HG03342 (cell line): ENCODE results near the gene SUSD1.
"Not testable (repeated sequence)": the region's sequence is repeated elsewhere in the genome, so short reads cannot be mapped to it uniquely, and the experiment has no call there.

Source experiments
- ATAC-seq: cut with Tn5 transposase; IDR thresholded peaks from one replicate; pipeline ENCODE4 v1.9.1; 2021; ENCODE audit warnings: mild to moderate bottlenecking, moderate library complexity; ENCODE audit not compliant: unreplicated experiment

SUSD1 gene

GRCh38 chr9:112132356-112132755 lies 42.7 kb downstream of the SUSD1 start:
- ATAC-seq = no peak

GRCh38 chr9:112130997-112131396 lies 44.1 kb downstream of the SUSD1 start:
- ATAC-seq = no peak

GRCh38 chr9:112130347-112130746 lies 44.8 kb downstream of the SUSD1 start:
- no peak for ATAC-seq

GRCh38 chr9:112129246-112129645 lies 45.9 kb downstream of the SUSD1 start:
- no peak for ATAC-seq

GRCh38 chr9:112128399-112128798 lies 46.7 kb downstream of the SUSD1 start:
- ATAC-seq = not testable (repeated sequence)

- no peak for ATAC-seq
Observed at GRCh38 chr9:112127281-112127680, 47.8 kb downstream of the SUSD1 start.

GRCh38 chr9:112125951-112126388 lies 49.1 kb downstream of the SUSD1 start:
- no peak for ATAC-seq

- no peak for ATAC-seq
Observed at GRCh38 chr9:112124156-112124555, 50.9 kb downstream of the SUSD1 start.

GRCh38 chr9:112121633-112122032 lies 53.5 kb downstream of the SUSD1 start:
- ATAC-seq = no peak

- no peak for ATAC-seq
Observed at GRCh38 chr9:112120439-112120925, 54.6 kb downstream of the SUSD1 start.

GRCh38 chr9:112120030-112120341 lies 55.1 kb downstream of the SUSD1 start:
- ATAC-seq = no peak

- ATAC-seq = no peak
Observed at GRCh38 chr9:112119225-112120029, 55.7 kb downstream of the SUSD1 start.

- no peak for ATAC-seq
Observed at GRCh38 chr9:112118009-112118408, 57.1 kb downstream of the SUSD1 start.

- ATAC-seq = no peak
Observed at GRCh38 chr9:112115970-112116753, 58.9 kb downstream of the SUSD1 start.

GRCh38 chr9:112115109-112115508 lies 60.0 kb downstream of the SUSD1 start:
- no peak for ATAC-seq

- no peak for ATAC-seq
Observed at GRCh38 chr9:112112941-112113681, 62.0 kb downstream of the SUSD1 start.

- ATAC-seq = no peak
Observed at GRCh38 chr9:112112519-112112918, 62.6 kb downstream of the SUSD1 start.

- ATAC-seq = no peak
Observed at GRCh38 chr9:112111461-112111860, 63.6 kb downstream of the SUSD1 start.

- ATAC-seq = no peak
Observed at GRCh38 chr9:112110777-112111113, 64.4 kb downstream of the SUSD1 start.

GRCh38 chr9:112110094-112110776 lies 64.9 kb downstream of the SUSD1 start:
- no peak for ATAC-seq

GRCh38 chr9:112104901-112105300 lies 70.2 kb downstream of the SUSD1 start:
- ATAC-seq = no peak
